GM23248 (cell line): ENCODE results near the gene TRPM1.

Source experiments
- EZH2 ChIP-seq: fragments of 200-600 bp; sonication (generic); IDR thresholded peaks from 2 replicates; pipeline ENCODE4 v1.6.1; 2018; ENCODE audit warnings: antibody characterized with exemption, mild to moderate bottlenecking; ENCODE audit not compliant: insufficient read depth, poor library complexity, severe bottlenecking
- EZH2phosphoT487 ChIP-seq: fragments of 200-600 bp; sonication (generic); IDR thresholded peaks from 2 replicates; pipeline ENCODE4 v1.6.1; 2018; ENCODE audit warnings: antibody characterized with exemption, moderate library complexity, mild to moderate bottlenecking, low read depth; ENCODE audit not compliant: insufficient read depth

GRCh38 chr15:30990446-30991254 lies 110.9 kb downstream of the TRPM1 start:
- TF ChIP-seq EZH2phosphoT487 (no peak), EZH2 (no peak)
